Neuron (in vitro differentiated cells): ENCODE data around the gene C22orf31.

Experiments
- H2AFZ ChIP-seq: one replicate; pipeline ENCODE4 v1.6.1; 2013; ENCODE audit warnings: low read depth, mild to moderate bottlenecking, inconsistent platforms, low read length, moderate library complexity
- H3K27me3 ChIP-seq: one replicate; pipeline ENCODE4 v1.6.1; 2013; ENCODE audit warnings: low read length; ENCODE audit not compliant: insufficient read depth
- H3K36me3 ChIP-seq: one replicate; pipeline ENCODE4 v1.6.1; 2013; ENCODE audit warnings: low read length; ENCODE audit not compliant: insufficient read depth
- H3K4me1 ChIP-seq: one replicate; pipeline ENCODE4 v1.6.1; 2013; ENCODE audit warnings: low read length; ENCODE audit not compliant: insufficient read depth
- H3K4me3 ChIP-seq: 2 replicates; pipeline ENCODE4 v1.5.1; 2013; ENCODE audit warnings: mild to moderate bottlenecking, low read length, moderate library complexity
- H3K9me3 ChIP-seq: one replicate; pipeline ENCODE4 v1.6.1; 2013; ENCODE audit warnings: low read length

C22orf31 gene

GRCh38 chr22:29078036-29078868 lies 16.6 kb upstream of the C22orf31 start:
- H3K36me3 ChIP-seq, result peaks cover 3% of the 10 kb centered on the region
- peaks cover 12% of the 10 kb centered on the region for H3K4me1 ChIP-seq
- H2AFZ ChIP-seq, result no peak overlapping the region
- H3K4me3 ChIP-seq, result no peak overlapping the region
- no peaks in the 10 kb centered on the region for H3K27me3 ChIP-seq
- H3K9me3 ChIP-seq, result no peaks in the 10 kb centered on the region

DNA sequence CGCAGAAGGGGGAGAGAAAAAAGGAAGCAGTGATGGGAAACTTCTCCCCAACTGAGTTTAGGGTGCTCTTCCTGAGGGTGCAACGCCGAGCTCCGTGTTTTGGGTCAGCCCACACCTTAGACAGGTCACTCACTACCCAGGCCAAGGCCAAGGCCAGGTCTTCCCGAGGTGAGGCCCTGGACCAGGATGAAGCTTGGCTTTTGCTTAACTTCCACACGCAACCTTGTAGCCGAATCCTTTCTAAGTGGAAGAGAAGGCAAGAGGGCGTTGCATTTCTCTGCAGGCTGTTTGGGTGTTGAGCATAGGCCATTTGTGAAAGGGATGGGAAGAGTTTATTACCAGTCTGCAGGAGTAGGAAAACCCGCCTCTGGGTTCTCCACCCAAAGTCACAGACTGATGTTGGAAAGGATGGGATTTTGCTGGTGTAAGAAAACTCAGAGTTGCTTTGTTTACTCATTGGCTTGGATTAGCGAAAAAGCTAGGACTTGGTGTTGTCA lies 12.7 kb upstream of the C22orf31 start:
- no peaks in the 10 kb centered on the region for H3K27me3 ChIP-seq

DNA sequence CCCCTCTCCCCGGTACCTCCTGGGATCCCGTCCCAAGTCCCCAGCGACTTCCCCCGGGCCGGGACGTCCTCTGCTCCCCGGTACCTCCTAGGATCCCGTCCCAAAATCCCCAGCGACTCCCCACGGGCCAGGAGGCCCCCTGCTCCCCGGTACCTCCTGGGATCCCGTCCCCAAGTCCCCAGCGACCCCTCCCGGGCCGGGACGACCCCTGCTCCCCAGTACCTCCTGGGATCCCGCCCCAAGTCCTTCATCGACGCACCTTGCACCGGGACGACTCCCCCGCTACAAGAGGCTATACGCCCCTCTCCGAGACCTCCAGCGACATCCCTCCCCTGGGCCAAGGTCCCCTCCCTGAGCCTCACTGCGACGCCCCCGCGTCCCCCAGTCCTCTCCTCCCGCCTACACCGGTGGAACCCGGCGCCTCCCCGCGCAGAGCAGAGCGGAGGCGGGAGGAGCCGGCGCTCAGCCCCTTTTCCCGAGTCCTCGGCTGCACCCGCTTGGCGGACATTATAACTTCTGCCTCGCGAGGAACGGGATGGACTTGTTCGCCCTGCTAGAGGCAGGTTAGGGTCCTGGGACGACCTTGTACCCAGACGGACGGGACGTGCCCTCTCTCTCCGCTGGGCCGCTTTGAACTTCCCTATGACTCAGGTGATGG lies 12.1 kb upstream of the C22orf31 start:
- H3K27me3 ChIP-seq, result no peaks in the 10 kb centered on the region
- H3K36me3 ChIP-seq, result no peaks in the 10 kb centered on the region
- H2AFZ ChIP-seq, result no peak overlapping the region
- no peaks in the 10 kb centered on the region for H3K9me3 ChIP-seq
- peaks cover 20% of the 10 kb centered on the region for H3K4me1 ChIP-seq
- peak overlapping the region; percentile 71 for H3K4me3 ChIP-seq

More for the DNA sequence above, 12.7 kb upstream of the C22orf31 start:
- Histone ChIP-seq H3K4me1 (peaks cover 16% of the 10 kb centered on the region), H3K9me3 (no peaks in the 10 kb centered on the region), H3K36me3 (peaks cover 3% of the 10 kb centered on the region), H3K4me3 (peak overlapping the region; percentile 71), H2AFZ (no peak overlapping the region)

DNA sequence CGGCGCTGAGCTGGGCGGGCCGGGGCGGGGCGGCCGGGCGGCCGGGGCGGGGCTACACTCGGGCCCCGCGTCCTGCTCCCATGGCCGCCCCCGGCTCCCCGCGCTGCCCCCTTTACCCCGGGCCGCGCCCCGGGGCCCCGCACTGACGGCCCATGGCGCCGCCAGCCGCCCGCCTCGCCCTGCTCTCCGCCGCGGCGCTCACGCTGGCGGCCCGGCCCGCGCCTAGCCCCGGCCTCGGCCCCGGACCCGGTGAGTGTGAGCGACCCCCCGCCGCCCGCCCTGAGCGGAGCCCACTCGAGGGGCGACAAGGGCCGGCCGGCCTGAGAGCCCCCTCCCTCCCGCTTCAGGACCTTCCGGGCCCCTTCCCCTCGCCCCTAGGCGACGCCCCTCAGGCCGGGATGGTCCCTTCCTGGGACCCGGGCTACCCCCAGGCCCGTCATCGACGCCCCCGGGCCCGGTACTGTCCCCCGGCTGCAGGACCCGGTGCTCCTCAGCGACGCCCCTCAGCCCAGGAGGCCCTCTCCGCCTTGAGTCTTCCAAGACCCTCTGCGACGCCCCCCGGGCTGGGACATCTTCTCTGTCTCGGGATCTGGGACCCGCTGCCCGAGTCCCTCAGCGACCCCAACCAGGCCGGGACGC lies 11.5 kb upstream of the C22orf31 start, which contains the start of gene KREMEN1:
TSS of gene KREMEN1 (plus strand) at position 57 of the 639 bp plus-strand sequence. CDS start at position 153, 96 bp downstream.
- Histone ChIP-seq H3K4me1 (peaks cover 20% of the 10 kb centered on the region), H3K4me3 (peak within 1 kb of the TSS; percentile 71), H3K36me3 (no peaks in the 10 kb centered on the region), H3K27me3 (no peaks in the 10 kb centered on the region), H3K9me3 (no peaks in the 10 kb centered on the region), H2AFZ (peak within 1 kb of the TSS; percentile 68)

DNA sequence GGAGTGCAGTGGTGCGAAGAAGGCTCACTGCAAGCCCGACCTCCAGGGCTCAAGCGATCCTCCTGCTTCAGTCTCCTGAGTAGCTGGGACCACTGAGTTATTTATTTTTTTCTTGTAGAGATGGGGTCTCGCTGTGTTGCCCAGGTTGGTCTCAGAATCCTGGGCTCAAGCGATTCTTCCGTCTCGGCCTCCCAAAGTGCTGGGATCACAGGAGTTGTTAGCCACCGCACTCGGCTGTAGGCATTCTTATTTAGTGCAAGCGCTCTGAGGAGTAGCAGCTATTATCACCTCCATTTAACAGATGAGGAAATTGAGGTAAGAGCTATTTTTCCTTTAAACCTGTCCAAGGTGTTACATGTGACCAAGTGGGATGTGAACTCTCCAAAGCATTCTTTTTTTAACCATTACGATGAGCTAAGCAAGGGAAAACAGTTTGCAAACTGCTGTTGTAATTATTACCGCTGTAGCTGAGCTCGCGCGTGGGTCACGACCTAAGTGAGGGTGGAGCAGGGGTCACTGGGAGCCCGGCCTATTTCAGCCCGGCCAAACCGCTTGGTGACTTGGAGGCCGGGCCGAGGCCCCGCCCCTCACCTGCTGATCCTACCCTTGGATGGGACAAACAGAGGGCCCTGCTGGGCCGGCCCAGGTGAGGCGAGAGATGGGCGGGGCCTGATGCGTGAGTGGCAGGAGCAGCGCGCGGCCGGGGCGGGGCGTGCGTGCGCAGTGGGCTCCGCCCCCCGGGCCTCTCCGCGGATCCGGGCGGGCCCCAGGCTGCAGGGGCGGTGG lies 10.8 kb upstream of the C22orf31 start:
- Histone ChIP-seq H3K27me3 (no peaks in the 10 kb centered on the region), H3K4me3 (peak overlapping the region; percentile 47), H2AFZ (peak overlapping the region; percentile 68), H3K4me1 (peaks cover 20% of the 10 kb centered on the region), H3K9me3 (no peaks in the 10 kb centered on the region), H3K36me3 (no peaks in the 10 kb centered on the region)

- peaks cover 20% of the 10 kb centered on the region for H3K4me1 ChIP-seq
- H3K9me3 ChIP-seq, result no peaks in the 10 kb centered on the region
- no peak overlapping the region for H2AFZ ChIP-seq
- H3K27me3 ChIP-seq, result no peaks in the 10 kb centered on the region
- no peaks in the 10 kb centered on the region for H3K36me3 ChIP-seq
- no peak overlapping the region for H3K4me3 ChIP-seq
Observed at GRCh38 chr22:29071261-29072045, 9.8 kb upstream of the C22orf31 start.

GRCh38 chr22:29070490-29070889 lies 8.9 kb upstream of the C22orf31 start:
- Histone ChIP-seq H3K36me3 (no peaks in the 10 kb centered on the region), H3K4me3 (no peak overlapping the region), H3K27me3 (no peaks in the 10 kb centered on the region), H3K4me1 (peaks cover 20% of the 10 kb centered on the region), H3K9me3 (no peaks in the 10 kb centered on the region), H2AFZ (no peak overlapping the region)

GRCh38 chr22:29069463-29069862 lies 7.8 kb upstream of the C22orf31 start:
- Histone ChIP-seq H3K27me3 (no peaks in the 10 kb centered on the region), H2AFZ (no peak overlapping the region), H3K9me3 (no peaks in the 10 kb centered on the region), H3K4me3 (no peak overlapping the region), H3K4me1 (peaks cover 15% of the 10 kb centered on the region), H3K36me3 (no peaks in the 10 kb centered on the region)

GRCh38 chr22:29065468-29066190 lies 4.0 kb upstream of the C22orf31 start:
- Histone ChIP-seq H3K27me3 (no peaks in the 10 kb centered on the region), H3K4me3 (no peak overlapping the region), H3K36me3 (no peaks in the 10 kb centered on the region), H3K4me1 (peaks cover 8% of the 10 kb centered on the region), H2AFZ (no peak overlapping the region), H3K9me3 (no peaks in the 10 kb centered on the region)

GRCh38 chr22:29062286-29062821 lies 723 bp upstream of the C22orf31 start:
- Histone ChIP-seq H2AFZ (no peak overlapping the region), H3K36me3 (no peaks in the 10 kb centered on the region)

DNA sequence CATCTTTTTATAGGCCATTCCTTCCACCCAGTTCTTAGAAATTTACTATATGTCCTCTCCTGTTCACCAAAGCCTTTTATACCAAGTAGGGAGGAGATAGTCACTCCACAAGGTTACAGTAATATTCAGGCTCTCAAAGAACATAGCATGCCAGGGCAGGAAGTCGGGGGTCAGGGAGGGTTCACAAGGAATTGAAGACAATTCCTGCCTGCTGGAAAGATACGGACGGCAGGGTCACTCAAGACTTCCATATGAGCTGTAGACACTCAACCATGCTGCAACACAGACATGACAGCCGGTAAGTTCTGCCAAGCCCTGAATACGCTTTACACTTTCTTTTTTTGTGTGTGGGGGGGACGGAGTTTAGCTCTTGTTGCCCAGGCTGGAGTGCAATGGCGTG lies 700 bp downstream of the C22orf31 start:
- Histone ChIP-seq H2AFZ (no peak overlapping the region), H3K36me3 (no peaks in the 10 kb centered on the region), H3K27me3 (no peaks in the 10 kb centered on the region)

More at GRCh38 chr22:29062286-29062821, 723 bp upstream of the C22orf31 start:
- Histone ChIP-seq H3K4me1 (no peaks in the 10 kb centered on the region), H3K27me3 (no peaks in the 10 kb centered on the region), H3K4me3 (no peak overlapping the region), H3K9me3 (no peaks in the 10 kb centered on the region)

More for the DNA sequence above, 700 bp downstream of the C22orf31 start:
- H3K4me3 ChIP-seq, result no peak overlapping the region
- H3K9me3 ChIP-seq, result no peaks in the 10 kb centered on the region
- no peaks in the 10 kb centered on the region for H3K4me1 ChIP-seq
